K562 (cell line): ENCODE data around the gene RTP5.

Experiments used
- ATF7 ChIP-seq: fragments of 450-650 bp; IDR thresholded peaks from 2 replicates; pipeline ENCODE4 v1.7.1; 2014; ENCODE audit warnings: mild to moderate bottlenecking, moderate library complexity
- FOXA3 ChIP-seq, 2 experiments: fragments of 450-650 bp in 1 of 2; sonication (generic) in 1 of 2; formaldehyde crosslinking; IDR thresholded peaks in 1 of 2; conservative IDR thresholded peaks in 1 of 2; 2 replicates each; pipeline versions ENCODE4 v1.4.0 to v1.8.0; 2020 to 2022; ENCODE audit warnings: mild to moderate bottlenecking in 2 of 2, missing genetic modification reagents in 1 of 2
- FOXM1 ChIP-seq, 2 experiments: fragments of 450-650 bp in 1 of 2; sonication (generic) in 1 of 2; formaldehyde crosslinking in 1 of 2; IDR thresholded peaks; 2 replicates each; pipeline versions ENCODE4 v1.6.1 to v1.9.0; 2017 to 2022; ENCODE audit warnings: low read depth in 2 of 2, mild to moderate bottlenecking in 2 of 2, missing genetic modification reagents in 1 of 2, moderate library complexity in 1 of 2
- JUND ChIP-seq, 2 experiments: IDR thresholded peaks; 2 replicates in 1 of 2; 3 replicates in 1 of 2; pipeline ENCODE4 v1.6.1; 2011; ENCODE audit warnings: borderline replicate concordance in 2 of 2, low read depth in 2 of 2, low read length in 2 of 2, improper control_type of control experiment in 1 of 2, missing biosample characterization in 1 of 2, missing genetic modification characterization in 1 of 2, missing genetic modification reagents in 1 of 2
- MXI1 ChIP-seq: IDR thresholded peaks from 2 replicates; pipeline ENCODE4 v1.6.1; 2011; ENCODE audit warnings: low read depth, mild to moderate bottlenecking, improper control_type of control experiment, low read length
- POLR2G ChIP-seq: fragments of 200-400 bp; formaldehyde crosslinking; IDR thresholded peaks from 2 replicates; pipeline ENCODE4 v1.6.1; 2017; ENCODE audit warnings: low read depth, mild to moderate bottlenecking, antibody characterized with exemption, low read length, moderate library complexity
- SRF ChIP-seq, 2 experiments: fragments of 250-450, 450-650 bp in 1 of 2; sonication (Bioruptor Pico) in 1 of 2; sonication (generic) in 1 of 2; formaldehyde crosslinking; IDR thresholded peaks; 2 replicates each; pipeline versions ENCODE4 v1.5.0 to v1.5.1; 2020 to 2022; ENCODE audit warnings: mild to moderate bottlenecking in 1 of 2, missing genetic modification reagents in 1 of 2
- THRAP3 ChIP-seq: fragments of 450-650 bp; IDR thresholded peaks from 2 replicates; pipeline ENCODE4 v1.6.1; 2016; ENCODE audit warnings: mild to moderate bottlenecking, inconsistent platforms, borderline replicate concordance
- ZNF318 ChIP-seq, 2 experiments: fragments of 450-650 bp; IDR thresholded peaks; 2 replicates each; pipeline ENCODE4 v1.6.1; 2016; ENCODE audit warnings: mild to moderate bottlenecking in 2 of 2, borderline replicate concordance in 1 of 2, low read depth in 1 of 2, moderate library complexity in 1 of 2

DNA sequence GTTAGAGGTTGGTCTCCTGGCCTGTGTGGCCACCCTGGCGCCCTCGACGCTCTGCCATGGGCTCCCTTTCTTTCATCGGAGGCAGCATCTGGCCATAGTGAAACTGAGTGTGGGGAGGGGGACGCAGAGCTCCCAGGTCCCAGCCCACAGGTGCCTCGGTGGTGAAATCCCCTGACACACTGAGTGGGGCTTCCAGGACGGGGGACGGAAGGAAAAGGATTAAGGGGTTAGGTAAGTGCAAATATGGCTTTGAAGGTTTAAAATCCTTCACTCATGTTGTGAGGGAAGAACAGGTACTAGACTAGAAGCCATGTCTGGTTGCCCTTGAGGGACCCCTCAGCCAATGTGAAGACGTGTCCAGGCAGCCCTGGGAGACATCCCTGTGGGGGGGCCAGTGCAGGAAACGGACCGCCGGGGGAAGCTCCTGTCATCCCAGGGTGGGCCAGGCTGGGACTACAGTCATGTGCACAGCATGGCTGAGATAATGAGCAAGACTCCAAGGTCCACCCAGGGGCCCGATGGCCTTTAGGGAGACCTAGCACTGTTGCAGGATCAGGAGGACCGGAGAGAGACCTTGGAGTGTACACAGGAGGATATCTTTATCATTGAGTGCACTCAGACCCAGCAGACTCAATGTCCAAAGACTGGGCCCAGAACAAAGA, 36.3 kb downstream of the RTP5 start:
- TF ChIP-seq MXI1 (no peak), FOXA3 (CRISPR knock-in tag; conservative IDR thresholded peaks at IDR 0.05 in 1 of 2, IDR thresholded peaks at IDR 0.05 in 1 of 2) (no peak), ATF7 (no peak), ZNF318 (IDR thresholded peaks at IDR 0.05; ENCODE audit: borderline replicate concordance in 1 of 2, low read depth in 1 of 2) (no peak), THRAP3 (no peak), SRF (CRISPR knock-in tag; IDR thresholded peaks at IDR 0.05) (no peak), JUND (IDR thresholded peaks at IDR 0.05; ENCODE audit: borderline replicate concordance, low read depth, low read length) (no peak), JUND (tag; IDR thresholded peaks at IDR 0.05; ENCODE audit: borderline replicate concordance, low read depth, low read length) (no peak), FOXM1 (IDR thresholded peaks at IDR 0.05; ENCODE audit: low read depth) (no peak), FOXM1 (CRISPR knock-in tag; IDR thresholded peaks at IDR 0.05; ENCODE audit: low read depth) (no peak), POLR2G (no peak)
